SKM-1 treated with dmso at 0.1 percent for 144 hours (cell line): ENCODE measurements around the gene CHCHD4.

Source experiments
- DNase-seq: peaks from one replicate; lab custom pipeline; 2025; ENCODE audit not compliant: unreplicated experiment; lab: John Stamatoyannopoulos, UW

CHCHD4 gene

GRCh38 chr3:14137445-14137844 lies 12.8 kb upstream of the CHCHD4 start:
- no peak for DNase-seq

GRCh38 chr3:14137004-14137403 lies 12.3 kb upstream of the CHCHD4 start:
- DNase-seq = no peak

GRCh38 chr3:14135581-14135980 lies 10.9 kb upstream of the CHCHD4 start:
- DNase-seq = no peak

- no peak for DNase-seq
Observed at GRCh38 chr3:14134291-14134690, 9.6 kb upstream of the CHCHD4 start.

- no peak for DNase-seq
Observed at GRCh38 chr3:14133876-14134275, 9.2 kb upstream of the CHCHD4 start.

- DNase-seq = no peak
Observed at GRCh38 chr3:14133188-14133800, 8.6 kb upstream of the CHCHD4 start.

GRCh38 chr3:14132689-14133088 lies 8.0 kb upstream of the CHCHD4 start:
- no peak for DNase-seq

GRCh38 chr3:14132120-14132519 lies 7.5 kb upstream of the CHCHD4 start:
- no peak for DNase-seq

- no peak for DNase-seq
Observed at GRCh38 chr3:14131134-14131533, 6.5 kb upstream of the CHCHD4 start.

GRCh38 chr3:14130707-14131106 lies 6.0 kb upstream of the CHCHD4 start:
- no peak for DNase-seq

- DNase-seq = no peak
Observed at GRCh38 chr3:14130230-14130629, 5.6 kb upstream of the CHCHD4 start.

- DNase-seq = no peak
Observed at GRCh38 chr3:14129296-14129695, 4.6 kb upstream of the CHCHD4 start.

- no peak for DNase-seq
Observed at GRCh38 chr3:14128724-14129123, 4.1 kb upstream of the CHCHD4 start.

- DNase-seq = no peak
Observed at GRCh38 chr3:14127516-14128161, 3.0 kb upstream of the CHCHD4 start.

GRCh38 chr3:14126887-14127505 lies 2.3 kb upstream of the CHCHD4 start:
- DNase-seq = no peak

- no peak for DNase-seq
Observed at GRCh38 chr3:14126017-14126886, 1.6 kb upstream of the CHCHD4 start.

- DNase-seq = no peak
Observed at GRCh38 chr3:14125193-14126016, 735 bp upstream of the CHCHD4 start.

GRCh38 chr3:14124223-14124614 lies 451 bp downstream of the CHCHD4 start:
- DNase-seq = peak; percentile 72

- DNase-seq = no peak
Observed at GRCh38 chr3:14123308-14124222, 1.1 kb downstream of the CHCHD4 start.

GRCh38 chr3:14122301-14122700 lies 2.4 kb downstream of the CHCHD4 start:
- DNase-seq = no peak
